HL-60 (cell line): ENCODE results near the gene RAB3C.
"Not testable (repeated sequence)": the region's sequence is repeated elsewhere in the genome, so short reads cannot be mapped to it uniquely, and the experiment has no call there.

ENCODE experiments used
- DNase-seq, 2 experiments: peaks; one replicate each; pipeline ENCODE4 v3.0.0-alpha.2; 2010 to 2020; ENCODE audit warnings: low read depth in 1 of 2, low spot score in 1 of 2
- H3K27ac ChIP-seq: fragments of 250-450 bp; sonication (Bioruptor Pico); replicated peaks from 2 replicates; pipeline ENCODE4 v1.5.1; 2020; ENCODE audit warnings: mild to moderate bottlenecking, moderate library complexity
- H3K27me3 ChIP-seq: fragments of 250-450 bp; sonication (Bioruptor Pico); 2 replicates; pipeline ENCODE4 v1.5.1; 2021; ENCODE audit warnings: mild to moderate bottlenecking, moderate library complexity; ENCODE audit not compliant: insufficient read depth, poor library complexity, severe bottlenecking
- H3K4me3 ChIP-seq: replicated peaks from 2 replicates; pipeline ENCODE4 v1.5.1; 2011; ENCODE audit warnings: mild to moderate bottlenecking, control low read depth, low read length; ENCODE audit not compliant: insufficient read depth
- CTCF ChIP-seq: IDR thresholded peaks from one replicate; pipeline ENCODE4 v1.5.1; 2011; ENCODE audit warnings: low read length, control low read depth, inconsistent platforms; ENCODE audit not compliant: insufficient read depth
- GABPA ChIP-seq: IDR thresholded peaks from 2 replicates; pipeline ENCODE4 v1.6.1; 2012; ENCODE audit warnings: low read depth
- POLR2AphosphoS5 ChIP-seq: IDR thresholded peaks from 2 replicates; pipeline ENCODE4 v1.6.1; 2012; ENCODE audit warnings: low read depth
- REST ChIP-seq: IDR thresholded peaks from 2 replicates; pipeline ENCODE4 v1.6.1; 2012; ENCODE audit warnings: low read depth; ENCODE audit not compliant: insufficient replicate concordance
- SPI1 ChIP-seq: IDR thresholded peaks from 2 replicates; pipeline ENCODE4 v1.6.1; 2012; ENCODE audit warnings: low read depth, mild to moderate bottlenecking, borderline replicate concordance

The RAB3C gene

GRCh38 chr5:58551492-58551891 lies 31.4 kb upstream of the RAB3C start:
- no peak overlapping the region for H3K27ac ChIP-seq
- no peak for TF ChIP-seq GABPA
- no peak for TF ChIP-seq CTCF
- no peak for TF ChIP-seq SPI1
- no peak for TF ChIP-seq REST
- TF ChIP-seq POLR2AphosphoS5, result no peak
- no peaks in the 10 kb centered on the region for H3K27me3 ChIP-seq
- DNase-seq, result no peak
- no peak overlapping the region for H3K4me3 ChIP-seq

- not testable (repeated sequence) for H3K4me3 ChIP-seq, DNase-seq, H3K27me3 ChIP-seq, H3K27ac ChIP-seq
Observed at GRCh38 chr5:58557665-58558338, 25.1 kb upstream of the RAB3C start.

- H3K27ac ChIP-seq, DNase-seq: not testable (repeated sequence)
Observed at GRCh38 chr5:58563016-58563700, 19.7 kb upstream of the RAB3C start.

GRCh38 chr5:58564043-58564832 lies 18.6 kb upstream of the RAB3C start:
- H3K27me3 ChIP-seq, H3K4me3 ChIP-seq, H3K27ac ChIP-seq, DNase-seq: not testable (repeated sequence)

More at GRCh38 chr5:58563016-58563700, 19.7 kb upstream of the RAB3C start:
- H3K4me3 ChIP-seq, H3K27me3 ChIP-seq: not testable (repeated sequence)

GRCh38 chr5:58565033-58565432 lies 17.8 kb upstream of the RAB3C start:
- no peaks in the 10 kb centered on the region for H3K27me3 ChIP-seq
- TF ChIP-seq REST (no peak), GABPA (no peak), SPI1 (no peak), CTCF (no peak), POLR2AphosphoS5 (no peak)
- H3K27ac ChIP-seq, result no peak overlapping the region
- H3K4me3 ChIP-seq, result no peak overlapping the region
- no peak for DNase-seq
